GM03348 (cell line): ENCODE results near the gene CCDC127.
A peak's percentile ranks its signal among the peaks of the same experiment; 100 is the strongest.
"Not testable (repeated sequence)": the region's sequence is repeated elsewhere in the genome, so short reads cannot be mapped to it uniquely, and the experiment has no call there.

Experiments used
- DNase-seq: peaks from one replicate; pipeline ENCODE4 v3.0.0; 2012; ENCODE audit warnings: low spot score

The CCDC127 gene

DNA sequence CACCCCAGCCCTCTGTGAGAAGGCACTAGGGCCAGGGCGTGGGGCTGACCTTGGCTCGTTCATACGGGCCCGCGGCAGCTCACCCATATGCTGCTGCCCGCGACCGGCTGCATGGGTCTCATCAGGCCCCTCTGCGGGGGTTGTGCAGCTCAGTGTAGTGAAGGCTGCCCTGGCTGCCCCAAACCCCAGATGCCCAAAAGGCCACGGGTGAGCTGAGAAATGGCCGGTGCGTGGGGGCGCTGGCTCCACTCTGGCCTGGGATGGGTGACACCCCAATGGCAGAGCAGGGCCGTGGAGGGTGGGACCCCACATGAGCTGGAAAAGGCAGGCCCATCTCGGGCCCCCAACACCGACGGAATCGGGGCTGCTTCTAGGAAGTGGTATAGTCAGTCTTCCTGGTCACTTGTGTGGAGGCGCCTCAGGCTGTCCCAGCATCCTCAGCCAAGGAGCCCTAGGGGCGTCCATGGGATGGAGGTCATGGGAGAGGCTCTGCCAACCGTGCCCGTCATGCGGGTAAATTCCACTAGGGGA, 46.1 kb downstream of the CCDC127 start:
- DNase-seq = no peak

DNA sequence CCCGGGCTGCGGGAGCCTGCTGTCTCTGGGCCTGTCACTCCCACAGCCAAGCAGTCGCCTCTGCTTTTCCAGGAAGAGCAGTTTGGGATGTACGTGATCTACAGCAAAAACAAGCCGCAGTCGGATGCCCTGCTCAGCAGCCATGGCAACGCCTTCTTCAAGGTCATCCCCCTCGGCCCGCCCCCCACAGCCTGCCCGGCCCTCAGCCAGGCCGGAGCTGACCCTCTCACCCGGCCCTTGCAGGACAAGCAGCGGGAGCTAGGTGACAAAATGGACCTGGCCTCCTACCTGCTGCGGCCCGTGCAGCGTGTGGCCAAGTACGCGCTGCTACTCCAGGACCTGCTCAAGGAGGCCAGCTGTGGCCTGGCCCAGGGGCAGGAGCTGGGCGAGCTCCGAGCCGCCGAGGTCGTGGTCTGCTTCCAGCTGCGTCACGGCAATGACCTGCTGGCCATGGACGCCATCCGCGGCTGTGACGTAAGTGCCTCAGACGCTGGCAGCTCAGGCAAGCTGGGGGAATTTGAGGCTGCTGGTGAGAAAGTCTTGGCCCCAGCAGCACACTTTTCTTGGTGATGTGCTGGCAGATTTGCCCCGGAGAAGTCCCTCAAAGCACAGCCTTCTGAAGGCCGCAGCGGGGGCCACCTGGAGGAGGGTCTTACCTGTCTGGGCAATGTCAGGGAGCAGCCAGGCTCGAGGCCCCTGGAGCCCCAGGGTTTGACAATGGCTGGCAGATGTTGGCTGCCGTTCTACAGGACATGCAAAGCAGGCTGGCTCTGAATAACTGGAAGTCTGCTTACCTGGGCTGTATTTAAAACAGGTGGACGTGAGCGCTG, 46.8 kb downstream of the CCDC127 start:
- DNase-seq = no peak

DNA sequence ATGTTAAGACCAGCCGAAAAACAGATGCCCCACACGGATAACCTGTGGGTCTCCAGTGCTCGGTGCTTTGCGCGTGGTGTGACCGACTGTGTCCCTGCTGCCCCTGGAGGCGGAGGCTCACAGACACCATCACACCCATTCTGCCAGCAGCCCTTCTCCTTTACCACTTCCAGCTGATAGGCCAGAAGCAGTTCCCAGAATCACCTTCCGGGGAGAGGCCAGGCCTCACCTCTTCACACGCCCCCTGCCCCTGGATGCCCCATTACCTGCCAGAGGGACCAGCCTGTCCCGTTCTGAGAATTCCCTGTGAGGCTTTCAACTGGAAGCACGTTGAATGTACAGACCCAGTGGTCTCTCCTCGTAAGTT, 48.2 kb downstream of the CCDC127 start:
- no peak for DNase-seq

DNA sequence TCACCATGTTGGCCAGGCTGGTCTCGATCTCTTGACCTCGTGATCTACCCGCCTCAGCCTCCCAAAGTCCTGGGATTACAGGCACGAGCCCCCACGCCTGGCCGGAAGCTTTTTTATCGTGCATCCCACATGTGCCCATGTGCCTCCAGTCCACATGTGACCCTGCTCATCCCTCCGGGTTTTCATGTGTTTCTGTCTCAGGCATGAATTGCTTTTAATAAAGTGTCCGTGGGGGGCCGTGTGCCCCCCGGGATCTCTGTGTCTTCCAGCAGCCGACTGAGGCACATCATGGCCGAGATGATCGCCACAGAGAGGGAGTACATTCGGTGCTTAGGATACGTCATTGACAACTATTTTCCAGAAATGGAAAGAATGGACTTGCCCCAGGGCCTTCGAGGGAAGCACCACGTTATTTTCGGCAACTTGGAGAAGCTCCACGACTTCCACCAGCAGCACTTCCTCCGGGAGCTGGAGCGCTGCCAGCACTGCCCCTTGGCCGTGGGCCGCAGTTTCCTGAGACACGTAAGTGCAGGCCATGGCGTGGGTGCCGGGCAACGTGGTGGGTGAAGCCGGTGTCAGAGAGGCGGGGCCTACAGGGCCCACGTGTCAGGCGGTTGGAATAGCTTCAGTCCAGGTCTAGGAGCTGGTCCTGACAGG, 48.8 kb downstream of the CCDC127 start:
- no peak for DNase-seq

DNA sequence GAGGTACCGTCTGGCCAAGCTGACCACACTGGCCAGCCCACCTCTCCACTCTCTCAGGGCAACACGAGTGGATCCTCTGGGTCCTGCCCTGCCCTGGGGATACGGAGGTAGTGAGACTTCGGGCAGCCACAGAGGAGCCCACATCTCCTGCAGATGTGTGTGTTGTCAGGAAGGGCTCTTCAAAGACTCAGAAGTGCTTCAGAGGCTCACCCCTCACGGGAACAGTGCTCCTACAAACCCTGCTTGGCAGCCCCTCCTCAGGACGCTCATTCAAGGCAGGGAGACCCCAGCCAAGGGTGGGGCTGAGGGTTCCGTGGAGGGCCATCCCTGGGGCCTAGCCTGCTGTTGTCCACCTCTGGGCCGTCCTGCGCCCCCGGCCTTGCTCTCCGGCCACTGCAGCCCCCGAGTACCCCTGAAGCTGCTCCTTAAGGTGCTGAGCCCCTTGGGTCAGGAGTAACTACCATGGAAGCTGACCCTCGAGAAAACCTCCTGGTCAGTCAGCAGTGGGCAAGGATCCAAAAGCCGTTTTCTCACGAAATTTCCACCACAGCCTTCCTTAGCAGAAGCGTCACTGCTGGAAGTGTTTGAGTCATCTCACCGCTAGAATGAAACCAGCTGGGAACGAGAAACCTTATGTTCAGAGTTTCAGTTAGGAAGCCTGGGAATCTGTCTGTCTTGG, 49.8 kb downstream of the CCDC127 start:
- peak; percentile 92 for DNase-seq

DNA sequence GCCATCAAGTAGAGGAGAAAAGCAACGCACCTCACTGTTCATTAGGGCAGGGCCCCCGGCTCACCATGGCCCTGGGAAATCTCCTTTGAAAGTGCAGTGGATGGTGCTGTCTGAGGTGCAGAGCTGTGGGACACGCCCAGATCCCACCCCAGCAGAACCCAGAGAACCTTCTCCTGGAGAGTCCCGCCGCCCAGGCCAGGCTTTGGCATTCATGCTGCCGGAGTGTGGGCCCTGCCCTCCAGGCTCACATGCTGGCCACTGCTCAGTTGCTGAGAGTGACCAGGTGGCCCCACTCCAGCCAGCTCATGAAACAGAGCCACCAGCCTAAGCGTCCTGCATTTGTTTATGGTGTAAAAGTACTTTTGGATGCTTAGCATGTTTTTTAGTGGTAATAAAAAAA, 50.4 kb downstream of the CCDC127 start:
- no peak for DNase-seq

DNA sequence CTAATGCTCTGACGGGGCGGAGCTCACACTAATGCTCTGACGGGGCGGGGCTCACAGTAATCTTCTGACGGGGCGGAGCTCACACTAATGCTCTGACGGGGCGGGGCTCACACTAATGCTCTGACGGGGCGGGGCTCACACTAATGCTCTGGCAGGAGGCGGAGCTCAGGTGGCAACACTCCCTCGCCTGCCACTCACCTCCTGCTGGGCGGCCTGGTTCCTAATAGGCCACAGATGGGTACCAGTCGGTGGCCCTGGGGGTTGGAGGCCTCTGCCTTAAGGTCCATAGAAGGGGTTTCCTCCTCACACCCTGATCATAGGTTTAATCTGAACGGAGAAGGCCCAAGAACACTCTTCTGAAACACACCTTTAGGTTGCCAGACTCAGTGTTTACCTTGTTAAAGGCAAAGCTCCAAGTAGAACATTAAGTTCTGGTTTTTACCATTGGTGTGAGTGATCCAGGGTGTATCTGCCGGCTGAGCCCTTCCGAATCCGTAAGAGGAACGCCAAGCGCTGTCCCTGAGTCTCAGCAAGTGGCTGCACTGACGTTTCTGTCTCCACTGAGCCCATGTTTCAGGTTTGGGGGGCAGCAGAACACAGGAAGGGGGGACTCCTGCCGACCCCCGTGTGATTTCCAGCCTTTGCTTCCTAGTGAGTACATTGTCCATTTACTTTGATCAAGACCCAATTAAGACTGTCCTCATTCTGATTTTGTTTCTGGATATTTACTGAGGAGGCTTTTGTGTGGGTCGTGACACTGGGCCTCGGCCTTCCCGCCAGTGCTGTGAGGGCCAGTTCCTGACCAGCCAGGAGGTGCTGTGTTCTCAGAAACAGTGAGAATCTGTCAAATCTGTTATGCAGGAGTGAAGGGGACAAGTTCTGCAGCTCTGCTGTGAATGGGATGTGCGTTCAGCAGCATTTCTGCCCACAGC, 51.2 kb downstream of the CCDC127 start:
- DNase-seq = no peak

DNA sequence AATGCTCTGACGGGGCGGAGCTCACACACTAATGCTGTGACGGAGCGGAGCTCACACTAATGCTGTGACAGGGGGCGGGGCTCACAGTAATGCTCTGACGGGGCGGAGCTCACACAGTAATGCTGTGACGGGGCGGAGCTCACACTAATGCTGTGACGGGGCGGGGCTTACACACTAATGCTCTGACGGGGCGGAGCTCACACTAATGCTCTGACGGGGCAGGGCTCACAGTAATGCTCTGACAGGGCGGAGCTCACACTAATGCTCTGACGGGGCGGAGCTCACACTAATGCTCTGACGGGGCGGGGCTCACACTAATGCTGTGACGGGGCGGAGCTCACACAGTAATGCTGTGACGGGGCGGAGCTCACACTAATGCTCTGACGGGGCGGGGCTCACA, 53.2 kb downstream of the CCDC127 start:
- DNase-seq = not testable (repeated sequence)

DNA sequence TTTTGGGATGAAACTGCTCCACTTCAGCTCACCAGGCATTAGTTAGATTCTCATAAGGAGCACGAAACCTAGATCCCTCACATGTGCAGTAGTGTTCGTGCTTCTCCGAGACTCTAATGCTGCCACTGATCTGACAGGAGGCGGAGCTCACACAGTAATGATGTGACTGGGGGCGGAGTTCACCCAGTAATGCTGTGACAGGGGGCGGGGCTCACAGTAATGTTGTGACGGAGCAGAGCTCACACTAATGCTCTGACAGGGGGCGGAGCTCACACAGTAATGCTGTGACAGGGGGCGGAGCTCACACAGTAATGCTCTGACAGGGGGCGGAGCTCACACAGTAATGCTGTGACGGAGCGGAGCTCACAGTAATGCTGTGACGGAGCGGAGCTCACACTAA, 53.7 kb downstream of the CCDC127 start:
- no peak for DNase-seq

DNA sequence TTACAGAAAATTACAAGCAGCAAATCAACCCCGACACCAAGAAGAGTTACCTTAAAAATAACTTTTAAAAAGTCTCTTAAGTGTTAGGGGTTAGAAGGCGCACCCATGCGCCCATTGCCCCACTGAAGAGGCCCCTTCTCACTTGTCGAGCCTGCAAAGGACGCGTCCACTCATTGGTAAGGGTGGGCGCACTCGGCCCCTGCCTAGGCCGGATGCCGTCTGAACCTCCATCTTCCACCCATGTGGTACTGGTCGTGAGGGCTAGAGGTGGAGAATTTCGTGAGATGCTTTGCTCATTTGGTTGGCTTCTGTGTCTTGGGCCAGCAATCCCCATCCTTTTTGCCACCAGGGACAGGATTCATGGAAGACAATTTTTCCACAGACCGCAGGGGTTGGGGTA, 54.1 kb downstream of the CCDC127 start:
- DNase-seq = no peak

DNA sequence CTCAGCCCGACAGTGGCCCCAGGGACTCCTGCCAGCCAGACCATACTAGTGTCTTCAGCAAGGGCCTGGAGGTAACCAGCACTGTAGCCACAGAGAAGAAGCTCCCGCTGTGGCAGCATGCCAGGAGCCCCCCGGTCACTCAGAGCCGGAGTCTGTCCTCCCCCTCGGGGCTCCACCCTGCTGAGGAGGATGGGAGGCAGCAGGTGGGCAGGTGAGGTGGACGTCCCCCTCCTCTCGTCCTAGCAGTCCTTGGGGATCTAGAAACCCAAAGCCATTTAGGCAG, 54.7 kb downstream of the CCDC127 start:
- DNase-seq = no peak

DNA sequence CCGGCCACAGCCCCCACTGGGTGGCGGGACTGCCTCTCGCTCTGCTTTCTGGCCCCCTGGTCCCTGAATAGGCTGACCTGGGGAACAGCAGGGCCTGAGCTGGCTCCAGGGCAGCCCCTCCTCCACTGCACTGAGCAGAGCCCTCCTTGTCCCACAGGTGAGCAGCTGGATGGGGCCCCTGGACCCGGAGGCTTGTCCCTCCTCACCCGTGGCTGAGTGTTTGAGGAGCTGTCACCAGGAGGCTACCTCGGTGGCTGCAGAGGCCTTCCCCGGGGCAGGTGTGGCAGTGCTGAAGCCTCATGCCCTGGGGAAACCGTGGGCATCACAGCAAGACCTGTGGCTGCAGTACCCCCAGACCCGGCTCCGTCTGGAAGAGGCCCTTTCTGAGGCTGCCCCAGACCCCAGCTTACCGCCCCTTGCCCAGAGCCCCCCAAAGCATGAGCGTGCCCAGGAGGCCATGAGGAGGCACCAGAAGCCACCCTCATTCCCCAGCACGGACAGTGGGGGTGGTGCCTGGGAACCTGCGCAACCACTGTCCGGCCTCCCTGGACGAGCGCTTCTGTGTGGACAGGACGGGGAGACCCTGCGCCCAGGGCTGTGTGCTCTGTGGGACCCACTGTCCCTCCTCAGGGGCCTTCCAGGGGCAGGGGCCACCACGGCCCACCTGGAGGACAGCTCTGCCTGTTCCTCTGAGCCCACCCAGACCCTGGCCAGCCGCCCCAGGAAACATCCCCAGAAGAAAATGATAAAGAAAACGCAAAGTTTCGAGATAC, 55.2 kb downstream of the CCDC127 start:
- DNase-seq = no peak

DNA sequence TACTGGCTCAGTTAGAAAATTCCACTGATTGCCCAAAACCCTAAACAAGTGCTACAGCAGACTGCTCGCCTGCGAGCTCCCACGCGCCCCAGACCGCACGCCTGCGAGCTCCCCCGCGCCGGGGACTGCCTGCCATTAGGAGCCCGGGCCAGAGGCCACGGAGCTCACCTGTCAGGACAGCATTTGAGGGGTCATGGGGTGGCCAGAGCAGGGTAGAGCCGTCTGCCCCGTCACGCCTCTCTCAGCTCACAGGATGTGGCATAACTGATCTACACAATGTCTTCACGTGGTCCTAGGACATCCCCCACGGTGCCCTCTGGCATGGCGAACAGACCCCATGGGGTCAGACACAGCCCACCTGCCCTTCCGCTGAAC, 55.8 kb downstream of the CCDC127 start:
- DNase-seq = no peak

DNA sequence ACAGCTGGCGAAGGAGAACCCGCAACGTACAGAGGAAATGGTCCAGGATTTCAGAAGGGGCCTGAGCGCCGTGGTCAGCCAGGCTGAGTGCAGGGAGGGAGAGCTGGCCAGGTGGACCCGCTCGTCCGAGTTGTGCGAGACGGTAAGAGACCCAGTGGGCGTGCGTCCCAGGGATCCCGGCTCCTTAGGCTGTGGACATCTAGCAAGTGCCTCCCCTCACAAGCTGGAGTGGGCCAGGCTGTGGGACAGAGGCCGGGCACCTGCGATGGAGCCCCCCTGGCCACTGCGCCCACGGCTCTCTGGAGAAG, 56.2 kb downstream of the CCDC127 start:
- DNase-seq = no peak

DNA sequence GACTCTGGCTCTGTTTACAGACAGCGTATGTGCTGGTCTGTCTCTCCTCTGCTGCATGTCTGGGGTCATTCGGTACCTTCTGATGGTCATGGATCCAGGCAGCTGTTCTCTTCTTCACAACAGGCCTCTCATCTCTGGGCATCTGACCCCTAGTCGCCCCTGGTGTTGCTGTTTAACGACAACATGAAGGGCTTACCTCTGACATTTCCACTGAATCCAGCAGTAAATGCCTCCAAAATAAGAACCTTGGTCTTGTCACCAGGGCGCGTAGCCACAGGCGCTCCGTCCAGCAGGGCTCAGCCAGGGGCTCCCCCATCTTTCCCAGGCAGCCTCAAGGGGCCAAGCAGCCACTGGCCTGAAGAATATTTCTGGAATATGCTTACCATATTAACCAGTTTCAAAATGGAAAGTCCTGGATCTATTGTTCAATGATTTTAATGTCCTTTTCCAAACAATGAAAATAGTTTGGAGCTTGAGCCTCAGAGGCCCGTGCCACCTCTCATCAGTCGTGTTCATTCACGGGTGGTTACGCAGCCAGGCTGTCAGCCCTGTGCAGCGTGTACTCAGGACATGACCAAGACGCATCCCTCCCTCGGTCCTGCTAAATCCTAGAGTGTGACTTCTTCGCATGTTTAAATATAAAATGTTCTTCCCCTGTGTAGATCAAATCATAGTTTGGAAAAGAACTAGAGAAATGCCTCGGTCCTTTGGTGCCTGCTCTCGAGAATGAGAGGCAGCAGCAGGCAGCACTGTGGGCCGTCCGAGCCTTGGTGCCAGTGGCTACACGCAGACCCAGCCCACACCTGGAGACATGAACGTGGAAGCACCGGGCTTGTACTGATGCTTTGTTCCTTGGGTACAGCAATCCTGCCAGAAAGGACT, 56.8 kb downstream of the CCDC127 start:
- DNase-seq = no peak

DNA sequence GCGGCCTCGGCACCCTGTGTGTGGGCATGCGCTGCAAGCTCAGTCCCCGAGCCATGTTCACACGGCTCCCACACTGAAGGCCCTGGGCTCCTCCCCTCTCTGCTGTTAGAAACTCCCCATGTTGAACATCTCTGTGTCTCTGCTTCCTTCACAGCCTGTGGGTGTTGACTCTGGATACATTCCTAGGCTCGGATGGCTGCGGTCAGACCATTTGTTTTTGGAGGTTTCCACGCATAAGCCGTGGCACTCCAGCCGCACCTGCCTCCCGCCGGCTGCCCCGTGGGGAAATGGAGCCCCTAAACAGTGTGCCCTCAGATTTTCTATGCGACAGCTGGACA, 57.8 kb downstream of the CCDC127 start:
- peak; percentile 40 for DNase-seq

DNA sequence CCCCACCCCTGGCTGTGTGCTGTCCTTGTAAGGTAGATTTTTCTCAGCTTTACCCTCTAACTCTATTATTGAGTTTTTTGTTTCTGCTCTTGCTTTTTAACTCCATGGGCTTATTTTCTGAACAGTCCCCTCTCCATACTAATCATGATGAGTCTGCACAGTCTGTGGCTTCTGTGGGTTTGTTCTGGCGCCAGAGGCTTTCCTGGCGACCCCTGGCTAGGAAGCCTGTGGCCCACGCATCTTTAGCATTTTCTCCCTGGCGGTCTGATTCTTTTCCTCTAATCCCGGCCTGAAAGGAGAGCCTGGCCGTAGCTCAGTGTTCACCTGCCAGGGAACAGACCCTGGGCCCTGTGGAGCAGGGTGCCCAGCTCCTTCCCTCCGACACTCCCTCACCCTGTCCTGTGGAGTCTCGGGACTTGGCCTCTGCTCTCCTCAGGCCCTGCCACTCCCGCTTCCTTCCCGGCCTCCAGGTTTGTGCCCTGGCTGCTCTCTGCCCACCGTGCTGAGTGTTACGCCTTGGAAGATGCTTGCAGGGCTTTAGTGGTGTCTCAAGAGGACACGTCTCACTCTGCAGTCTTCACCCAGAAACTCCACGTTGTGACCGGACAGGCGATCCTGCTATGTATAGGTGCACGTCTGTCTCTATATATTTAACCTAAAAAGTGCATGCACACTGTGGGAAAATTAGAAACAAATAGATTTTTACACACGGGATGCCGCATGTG, 58.3 kb downstream of the CCDC127 start:
- peak; percentile 65 for DNase-seq

DNA sequence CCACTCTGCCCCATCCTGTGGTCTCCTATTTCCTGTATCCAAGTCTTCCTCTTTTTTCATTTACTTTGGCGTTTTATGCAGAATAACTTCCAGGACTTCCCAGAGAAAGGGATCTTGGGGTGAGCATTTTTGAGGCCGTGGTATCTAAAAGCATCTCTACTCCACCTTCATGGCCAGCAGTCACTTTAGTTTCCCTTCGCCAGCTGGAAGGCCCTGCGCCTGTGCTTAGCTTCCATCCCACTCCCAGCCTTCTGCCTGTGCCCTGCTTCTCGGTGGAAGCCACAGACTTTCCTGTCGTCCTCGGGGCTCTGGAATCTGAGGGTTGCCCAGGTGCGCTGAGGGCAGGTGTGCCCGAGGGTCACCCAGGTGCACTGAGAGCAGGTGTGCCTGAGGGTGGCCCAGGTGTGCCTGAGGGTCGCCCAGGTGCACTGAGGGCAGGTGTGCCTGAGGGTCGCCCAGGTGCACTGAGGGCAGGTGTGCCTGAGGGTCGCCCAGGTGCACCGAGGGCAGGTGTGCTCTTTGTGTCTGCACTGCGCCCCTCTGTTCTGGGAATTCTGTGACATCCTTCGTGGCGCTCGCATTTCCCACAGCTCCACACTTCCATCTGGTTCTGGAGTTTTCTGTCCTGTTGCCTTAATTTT, 59.0 kb downstream of the CCDC127 start:
- no peak for DNase-seq

DNA sequence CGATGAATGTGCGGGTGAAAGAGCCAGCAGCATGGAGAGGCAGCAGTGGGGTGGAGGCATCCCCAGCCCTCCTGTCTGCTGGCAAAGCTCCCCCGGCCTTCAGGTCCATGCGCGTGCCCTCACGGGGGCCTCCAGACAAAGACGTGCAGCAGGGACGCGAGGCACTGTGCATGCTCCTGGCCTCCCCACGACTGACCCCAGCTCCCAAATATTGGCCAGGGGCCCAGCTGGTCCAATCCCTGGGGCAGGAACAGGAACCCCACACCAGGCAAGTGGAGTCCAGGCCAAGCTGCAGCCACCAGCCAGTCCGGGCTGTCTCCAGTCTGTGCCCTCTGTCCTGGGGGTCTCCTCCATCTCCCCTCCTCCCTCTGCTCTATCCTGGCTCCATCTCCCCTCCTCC, 60.2 kb downstream of the CCDC127 start:
- DNase-seq = no peak
